HG03135 (cell line): ENCODE data around the gene KRT3.

Experiments used
- ATAC-seq: cut with Tn5 transposase; IDR thresholded peaks from one replicate; pipeline ENCODE4 v1.9.1; 2021; ENCODE audit warnings: mild to moderate bottlenecking, moderate library complexity; ENCODE audit not compliant: unreplicated experiment

The KRT3 gene

DNA sequence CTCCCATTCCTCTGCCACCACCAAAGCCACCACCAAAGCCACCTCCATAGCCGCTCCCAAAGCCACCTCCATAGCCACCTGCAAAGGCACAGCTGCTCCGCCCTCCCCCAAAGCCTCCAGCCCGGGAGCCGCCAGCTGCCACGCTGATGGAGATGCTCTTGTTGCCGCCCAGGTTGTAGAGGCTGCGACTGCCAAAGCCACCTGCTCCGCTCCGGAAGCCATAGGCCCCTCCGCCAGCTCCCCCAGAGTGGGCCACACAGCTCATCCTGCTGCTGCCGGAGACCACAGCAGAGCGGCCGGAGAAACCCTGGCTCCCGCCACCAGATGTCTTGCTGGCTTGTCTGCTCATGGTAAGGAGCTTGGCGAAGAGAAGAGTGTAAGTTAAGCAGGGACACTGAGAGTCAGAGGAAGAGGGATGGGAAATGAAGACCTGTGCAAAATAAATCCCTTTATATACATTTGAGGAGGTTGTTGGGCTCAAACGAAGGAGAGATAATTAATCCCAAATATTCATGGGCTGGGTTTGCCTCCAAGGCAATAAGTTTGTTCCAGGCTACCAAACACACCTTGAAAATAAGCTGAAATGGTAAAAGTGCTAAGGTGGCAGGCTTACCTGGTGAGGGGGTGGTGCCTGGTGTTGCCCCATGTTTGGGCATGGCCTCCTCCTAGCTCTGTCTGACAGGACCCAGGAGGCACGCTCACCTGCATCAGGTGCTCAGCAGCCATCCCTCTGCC lies at the start of gene KRT3:
Gene KRT3 (minus strand): TSS at position 424 of the 735 bp plus-strand sequence. CDS start 75 bp downstream, at position 349.
- ATAC-seq = no peak

DNA sequence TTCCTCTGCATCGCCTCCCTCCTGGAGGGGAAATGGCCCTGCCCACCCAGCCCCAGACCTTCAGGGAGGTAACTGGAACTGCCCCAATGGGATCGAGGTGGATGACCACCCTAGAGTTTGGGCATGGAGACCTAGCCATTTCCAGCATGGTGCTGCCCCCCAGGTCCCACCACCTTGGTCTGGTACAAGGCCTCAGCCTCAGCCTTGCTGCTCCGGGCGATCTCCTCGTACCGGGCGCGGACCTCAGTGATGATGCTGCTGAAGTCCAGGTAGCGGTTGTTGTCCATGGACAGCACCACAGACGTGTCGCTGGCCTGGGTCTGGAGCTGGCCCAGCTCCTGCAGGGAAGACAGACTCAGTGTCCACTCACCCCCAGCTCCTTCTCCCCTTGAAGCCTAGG lies 48.5 kb upstream of the KRT3 start:
- no peak for ATAC-seq

DNA sequence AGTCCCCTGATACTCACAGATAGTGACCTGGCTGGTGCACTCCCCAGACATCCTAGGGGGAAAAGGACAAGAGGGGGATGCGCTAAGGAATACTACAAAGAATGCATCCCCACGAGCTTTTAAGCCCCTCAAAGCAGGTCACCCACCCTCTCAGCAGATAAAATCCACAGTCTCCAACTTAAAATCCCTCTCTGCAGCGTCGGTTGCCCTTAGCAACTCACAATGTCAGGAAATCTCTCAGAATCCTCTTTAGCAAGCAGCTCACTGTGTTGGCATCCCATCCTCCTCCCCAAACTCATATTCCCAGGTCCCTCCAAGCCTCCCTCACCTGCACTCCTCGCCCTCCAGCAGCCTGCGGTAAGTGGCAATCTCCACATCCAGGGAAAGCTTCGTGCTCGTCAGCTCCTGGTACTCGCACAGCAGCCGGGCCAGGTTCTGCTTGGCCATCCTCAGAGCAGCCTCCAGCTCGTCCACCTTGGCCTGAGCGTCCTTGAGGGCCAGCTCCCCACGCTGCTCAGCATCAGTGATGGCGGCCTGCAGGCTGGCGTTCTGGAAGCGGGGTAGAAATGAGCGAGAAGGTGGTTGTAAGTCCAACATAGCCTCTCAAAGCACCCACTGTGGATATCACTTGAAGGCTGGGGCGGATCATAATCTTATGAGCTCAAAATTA lies 43.7 kb upstream of the KRT3 start:
- ATAC-seq = no peak

DNA sequence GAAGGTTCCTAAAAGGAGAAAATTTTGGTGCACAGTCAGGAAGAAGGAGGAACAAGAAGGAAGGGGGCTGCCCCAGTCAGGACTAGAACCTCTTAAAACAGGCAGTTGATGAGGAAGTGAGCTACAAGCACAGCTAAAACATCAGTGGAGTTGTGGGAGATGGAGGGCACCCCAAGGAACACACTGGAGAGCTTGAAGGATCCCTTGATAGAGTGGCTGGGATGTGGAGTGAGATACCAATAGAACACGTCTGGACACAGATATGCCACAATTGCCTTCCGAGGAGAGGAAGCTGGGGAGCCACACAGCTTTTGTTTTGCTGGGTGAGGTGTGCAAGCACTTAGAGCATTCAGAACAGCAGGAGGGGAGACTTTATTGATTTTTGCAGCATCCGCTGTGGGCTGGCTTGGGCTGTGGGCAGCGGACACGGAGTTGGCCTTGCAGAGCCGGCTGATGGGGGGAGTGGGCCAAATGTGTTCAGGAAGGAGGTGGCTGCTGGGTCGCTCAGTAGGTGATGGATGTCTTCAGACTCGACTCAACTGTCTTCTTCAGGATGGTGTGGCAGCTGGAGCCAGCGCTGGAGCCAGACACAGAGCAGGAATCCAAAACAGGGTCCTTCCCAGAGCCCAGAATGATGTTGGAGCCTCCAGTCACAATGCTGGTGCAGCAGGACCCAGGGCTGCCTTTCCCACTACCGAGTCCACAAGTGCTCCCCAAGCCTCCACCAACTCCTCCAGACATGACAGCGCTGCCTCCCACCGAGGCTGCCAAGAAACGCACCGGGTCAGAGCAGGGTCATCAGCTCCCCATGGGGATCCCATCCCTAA lies 42.9 kb upstream of the KRT3 start:
- no peak for ATAC-seq

DNA sequence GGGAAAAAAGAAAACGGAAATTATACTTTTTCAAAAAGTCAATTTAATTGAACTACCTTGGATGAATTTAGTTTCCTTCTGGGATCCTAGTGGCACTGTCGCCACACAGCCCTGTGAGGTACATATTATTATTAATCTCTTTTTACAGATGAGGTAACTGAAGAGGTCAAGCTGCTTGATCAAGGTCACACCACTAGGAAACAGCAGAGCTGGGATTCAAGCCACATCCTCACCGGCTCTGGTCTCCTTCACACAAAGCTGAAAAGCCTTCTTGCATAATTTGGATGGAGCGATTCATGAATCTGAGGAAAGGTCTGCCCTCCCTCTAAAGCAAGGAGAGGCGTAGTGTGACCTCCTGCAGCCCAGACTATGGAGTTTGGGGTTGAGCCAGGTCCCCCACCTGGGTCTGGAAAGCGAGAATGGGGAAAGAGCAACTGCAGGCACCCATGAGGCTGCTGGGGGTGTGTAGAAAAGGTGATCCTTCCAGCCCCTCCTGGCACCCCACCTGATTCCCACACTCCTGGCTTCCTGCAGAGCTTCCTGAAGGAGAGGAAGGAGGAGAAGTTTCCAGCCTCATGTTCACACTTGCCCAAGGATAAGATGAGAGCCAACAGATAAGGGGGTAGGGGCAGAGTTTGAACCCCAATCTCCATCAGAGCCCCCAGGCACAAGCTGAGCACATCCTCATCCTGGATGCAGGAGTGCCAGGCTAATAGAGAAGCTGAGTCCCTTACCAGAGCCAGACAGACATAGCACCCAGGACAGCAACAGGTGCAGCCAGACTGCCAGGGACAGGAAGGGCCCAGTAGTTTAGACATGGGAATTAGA lies 42.1 kb upstream of the KRT3 start:
- no peak for ATAC-seq

DNA sequence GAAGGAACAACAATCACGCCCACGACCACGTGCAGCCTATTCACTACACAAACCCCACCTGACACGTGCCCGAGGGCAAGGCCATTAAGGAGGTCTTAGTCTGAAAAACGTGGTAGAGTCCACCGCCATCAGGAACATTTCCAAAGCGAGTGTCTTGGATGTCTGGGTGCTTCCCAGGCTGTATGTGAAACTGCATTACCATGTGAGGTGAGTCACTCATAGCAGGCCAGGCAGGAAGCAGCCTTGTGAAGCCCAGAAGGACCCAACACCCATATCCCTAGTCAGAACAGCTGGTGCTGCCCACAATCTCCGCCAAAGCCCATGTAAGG lies 41.5 kb upstream of the KRT3 start:
- no peak for ATAC-seq

DNA sequence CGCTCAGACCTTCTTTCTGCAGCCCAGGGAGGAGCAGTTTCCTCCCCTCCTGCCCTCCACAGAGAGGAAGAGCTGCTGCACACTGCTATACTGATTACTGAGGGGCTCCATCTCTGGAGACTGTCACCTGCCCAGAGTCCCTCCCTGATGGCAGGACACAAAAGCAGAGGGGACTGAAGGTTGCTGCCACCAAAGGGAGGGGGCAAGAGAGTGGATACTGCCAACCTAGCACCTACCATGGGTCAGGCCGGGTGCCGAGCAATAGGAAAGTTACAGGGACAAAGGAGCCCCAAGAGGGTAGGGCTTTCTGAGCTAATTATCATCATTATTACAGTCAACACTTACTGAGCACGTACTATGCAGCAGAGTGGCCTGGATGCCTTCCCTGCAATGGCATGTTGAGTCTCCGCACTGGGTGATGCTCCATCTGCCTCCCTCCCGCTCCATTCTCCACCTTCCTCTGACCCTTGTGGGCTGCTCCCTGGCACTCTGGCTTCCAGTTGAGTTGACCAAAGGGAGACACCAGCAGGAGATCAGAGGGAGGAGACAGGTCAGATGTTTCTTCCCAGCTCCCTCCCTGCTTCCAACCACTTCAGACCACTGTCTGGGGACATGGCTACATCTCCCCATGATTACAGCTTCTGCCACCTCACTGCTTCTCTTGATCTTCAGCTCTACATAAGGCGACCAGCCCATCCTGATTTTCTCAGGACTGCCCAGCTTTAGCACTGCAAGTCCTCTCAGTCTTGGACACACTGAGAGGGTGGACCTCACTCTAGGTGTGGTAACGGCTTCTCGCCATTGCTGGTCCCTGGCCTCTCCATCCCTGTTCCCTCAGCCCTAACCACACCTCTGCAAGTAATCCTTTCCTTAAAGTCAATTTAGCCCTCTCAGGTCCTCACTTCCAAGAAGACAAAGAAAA lies 40.8 kb upstream of the KRT3 start:
- no peak for ATAC-seq

DNA sequence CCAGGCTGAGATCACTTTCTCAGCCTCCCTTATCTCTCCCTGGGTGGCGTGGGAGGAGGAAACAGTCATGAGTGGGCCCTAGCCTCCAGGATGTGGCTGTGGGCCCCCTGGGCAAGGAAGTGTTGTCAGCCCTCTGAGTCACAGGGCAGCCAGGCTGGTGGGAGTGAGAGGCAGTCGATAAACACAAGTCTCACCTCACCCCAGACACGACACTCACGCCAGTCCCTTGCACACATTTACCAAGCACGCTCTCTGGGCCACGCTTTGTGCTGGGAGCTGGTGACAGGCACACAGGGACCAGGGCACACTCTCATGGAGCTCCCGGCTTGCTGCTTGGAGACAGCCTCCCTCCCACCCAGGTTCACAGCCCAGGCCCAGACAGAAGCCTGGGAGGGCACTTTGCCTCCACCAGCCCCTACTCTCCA lies 40.1 kb upstream of the KRT3 start:
- no peak for ATAC-seq

DNA sequence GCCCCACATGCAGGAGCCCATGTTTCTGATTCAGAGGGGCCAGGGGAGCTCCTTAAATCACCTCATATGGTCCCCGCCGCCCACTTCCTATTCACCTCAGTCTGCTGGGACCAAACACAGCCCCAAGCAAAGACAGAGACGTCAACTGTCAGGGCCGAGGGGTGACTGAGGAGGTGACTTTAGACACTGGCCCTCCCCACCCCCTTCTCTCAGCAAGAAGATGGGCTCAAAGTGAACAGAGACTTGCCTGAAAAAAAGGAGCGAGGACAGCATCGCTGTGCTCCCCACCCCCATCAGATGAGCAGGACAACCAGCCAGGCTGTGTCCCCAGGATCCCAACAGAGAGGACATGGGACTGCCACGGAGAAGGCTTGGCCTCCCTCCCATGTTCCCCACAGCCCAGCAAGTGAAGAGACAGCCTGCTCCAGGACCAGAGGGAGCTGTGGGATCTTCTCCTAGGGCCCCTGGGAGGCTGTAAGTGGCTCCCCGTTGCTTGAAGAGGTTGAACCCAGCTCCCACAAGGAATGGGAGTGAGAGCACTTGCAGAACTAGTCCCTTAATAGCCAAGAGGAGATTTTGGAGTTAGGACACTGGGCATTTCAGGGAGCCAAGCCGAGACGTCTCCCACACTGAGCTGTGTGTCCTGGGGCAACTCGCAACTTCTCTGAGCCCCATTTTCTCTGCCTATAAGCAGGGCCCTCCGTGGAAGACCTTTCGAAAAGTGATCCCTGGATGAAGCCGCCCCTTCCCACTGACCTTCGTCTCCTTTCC lies 39.5 kb upstream of the KRT3 start:
- no peak for ATAC-seq

DNA sequence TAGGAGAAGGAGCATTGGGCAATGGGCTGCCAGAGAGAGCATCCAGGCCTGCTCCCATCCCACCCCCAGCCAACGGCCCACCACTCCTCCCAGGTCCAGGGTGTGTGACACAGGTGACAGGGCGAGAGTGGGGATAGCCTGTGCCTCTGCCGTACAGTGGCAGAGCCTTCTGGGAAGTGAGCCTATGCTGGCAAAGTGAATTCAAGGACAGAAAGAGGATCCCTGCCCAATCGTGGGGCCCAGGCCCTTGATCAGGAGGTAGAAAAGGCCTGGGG lies 38.7 kb upstream of the KRT3 start:
- no peak for ATAC-seq

DNA sequence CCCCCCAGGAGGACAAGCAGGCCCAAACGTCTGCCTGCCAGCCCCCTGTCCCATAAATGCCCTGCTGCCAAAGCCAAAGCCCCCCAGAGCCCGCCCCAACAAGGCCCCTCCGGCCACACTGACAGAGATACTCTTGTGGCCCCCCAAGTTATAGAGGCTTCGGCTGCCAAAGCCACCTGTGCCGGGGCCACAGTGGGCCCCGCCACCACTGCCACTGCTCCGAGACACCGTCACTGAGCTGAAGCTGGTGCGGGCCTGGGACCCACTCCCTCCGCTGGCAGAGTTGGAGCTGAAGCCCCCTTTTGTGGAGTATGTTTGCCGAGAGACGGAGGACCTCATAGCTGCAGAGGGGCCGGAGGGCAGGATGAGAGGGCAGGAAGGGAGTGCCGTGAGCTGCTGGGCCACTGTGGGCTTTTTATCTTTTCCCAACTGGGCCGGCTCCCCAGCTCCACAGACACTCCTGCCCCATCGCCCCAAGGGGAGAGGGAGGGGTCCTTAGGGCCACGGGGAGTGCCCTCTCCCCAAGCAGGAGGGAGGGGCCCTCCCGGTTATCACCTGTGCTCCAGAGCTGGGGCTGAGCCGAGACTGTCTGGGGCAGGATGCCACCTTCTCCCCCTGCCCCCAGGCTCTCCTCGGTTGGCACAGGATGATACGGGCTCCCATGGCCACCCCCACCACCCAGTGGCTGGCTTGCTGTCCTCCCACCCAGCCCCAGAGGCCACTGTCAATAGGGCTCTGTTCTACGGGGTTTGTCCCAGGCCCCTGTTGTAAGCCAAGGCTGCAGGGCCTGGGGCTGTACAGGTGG lies 38.2 kb upstream of the KRT3 start, which contains the start of gene KRT79:
Gene KRT79 (minus strand): TSS at position 390 of the 805 bp plus-strand sequence. CDS start 51 bp downstream, at position 339.
- no peak for ATAC-seq

DNA sequence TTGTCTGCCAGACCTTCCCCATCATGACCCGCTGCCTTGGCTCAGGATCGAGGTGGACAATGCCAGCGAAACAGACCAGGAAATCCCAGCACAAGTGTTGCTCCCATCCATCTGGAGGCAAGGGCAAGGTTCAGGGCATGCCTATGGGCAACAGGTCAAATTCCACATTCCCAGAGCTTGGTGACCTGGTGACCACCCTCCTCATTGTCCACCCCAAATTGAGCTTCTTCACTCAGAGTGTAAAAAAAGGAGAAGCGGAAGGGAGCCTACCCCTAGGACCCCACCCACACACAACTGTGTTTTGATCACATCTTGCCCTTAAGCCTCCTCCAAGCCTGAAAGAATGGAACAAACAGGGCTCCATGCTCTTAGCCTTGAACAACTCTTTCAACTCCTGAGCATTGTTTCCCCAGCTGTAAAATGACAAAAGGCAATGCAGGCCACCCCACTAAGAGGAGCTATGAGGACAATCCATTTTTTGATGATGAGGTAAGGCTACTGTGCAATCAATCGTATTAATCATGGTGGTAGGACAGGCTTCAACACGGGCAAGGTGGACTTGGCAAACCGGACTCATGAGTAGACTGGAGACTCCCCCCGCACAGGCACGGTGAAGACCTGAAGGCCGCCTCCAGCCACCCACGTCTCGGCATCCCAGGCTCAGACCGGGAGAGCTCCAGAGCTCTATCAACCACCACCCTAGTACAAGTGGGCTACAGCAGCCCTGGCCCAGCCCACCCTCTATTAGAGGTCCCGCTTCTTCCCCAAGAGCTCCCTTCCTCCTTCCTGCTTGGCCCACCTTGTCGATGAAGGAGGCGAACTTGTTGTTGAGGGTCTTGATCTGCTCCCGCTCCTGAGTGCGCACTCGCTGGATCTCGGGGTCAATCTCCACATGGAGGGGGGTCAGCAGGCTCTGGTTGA lies 37.3 kb upstream of the KRT3 start:
- no peak for ATAC-seq

DNA sequence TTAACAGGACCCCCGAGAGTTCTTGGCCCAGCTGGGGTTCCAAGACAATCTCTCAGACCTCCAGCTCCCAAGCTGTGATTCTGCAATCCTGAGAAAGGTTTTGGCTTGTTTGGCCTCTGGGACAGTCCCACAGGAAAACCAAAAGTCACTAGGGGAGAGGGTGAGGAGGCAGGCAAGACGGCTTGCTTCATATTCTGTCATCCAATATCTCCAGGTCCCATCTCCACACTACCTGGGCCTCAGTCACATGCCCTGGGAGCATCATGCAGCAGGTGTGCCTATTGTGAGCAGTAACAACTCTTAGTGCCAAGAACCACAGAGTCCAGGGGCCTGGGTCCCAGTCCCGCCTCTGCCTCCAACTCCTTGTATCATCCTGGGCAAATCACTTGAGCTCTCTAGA lies 36.5 kb upstream of the KRT3 start:
- no peak for ATAC-seq

DNA sequence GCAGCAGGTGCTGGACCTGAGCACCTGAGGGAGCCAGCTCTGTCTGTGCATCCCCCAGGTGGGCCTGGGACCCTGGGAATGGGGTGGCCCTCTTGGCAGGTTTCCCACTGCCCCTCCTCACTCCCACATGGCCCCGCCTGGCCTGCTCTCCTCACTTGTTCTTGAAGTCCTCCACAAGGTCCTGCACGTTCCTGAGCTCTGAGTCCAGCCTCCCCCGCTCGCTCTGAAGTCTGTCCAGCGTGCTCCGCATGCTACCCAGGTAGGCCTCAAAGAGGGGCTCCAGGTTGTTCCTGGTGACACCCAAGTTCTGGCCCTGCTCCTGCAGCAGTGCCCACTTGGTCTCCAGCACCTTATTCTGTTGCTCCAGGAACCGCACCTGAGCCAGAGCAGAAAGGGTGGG lies 35.3 kb upstream of the KRT3 start:
- no peak for ATAC-seq

DNA sequence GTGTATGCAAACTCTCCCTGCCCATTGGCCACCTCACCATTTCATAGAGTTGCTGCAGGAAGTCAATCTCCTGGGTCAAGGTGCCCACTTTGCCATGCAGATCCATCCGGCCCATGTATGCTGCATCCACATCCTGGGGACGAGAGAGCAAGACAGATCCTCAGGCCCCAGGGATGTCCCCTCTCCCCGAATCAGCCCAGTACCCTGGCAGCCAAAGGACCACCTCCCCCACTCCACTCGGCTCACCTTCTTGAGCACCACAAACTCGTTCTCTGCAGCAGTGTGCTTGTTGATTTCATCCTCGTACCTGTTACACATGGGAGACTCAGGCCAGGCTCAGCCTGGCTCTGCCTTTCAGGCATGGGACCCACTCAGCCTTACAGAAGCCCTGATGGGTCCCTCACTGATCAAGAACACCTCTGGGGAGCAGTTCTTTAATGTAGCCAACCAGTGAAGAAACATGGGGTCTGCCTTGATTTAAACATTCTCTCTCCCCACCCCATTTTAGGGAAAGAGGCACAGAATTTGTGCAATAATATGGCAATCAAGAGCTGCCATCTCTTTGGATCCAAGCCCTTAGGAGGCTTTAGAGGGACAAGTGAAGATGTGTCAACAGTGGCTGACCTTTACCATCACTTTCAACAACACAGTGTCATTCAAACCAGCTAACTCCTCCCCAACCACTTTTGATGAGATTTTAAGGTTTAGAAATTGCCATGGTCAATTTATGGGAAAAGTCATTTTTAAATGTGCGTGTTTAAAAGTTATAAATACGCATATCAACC lies 34.3 kb upstream of the KRT3 start:
- ATAC-seq = no peak

DNA sequence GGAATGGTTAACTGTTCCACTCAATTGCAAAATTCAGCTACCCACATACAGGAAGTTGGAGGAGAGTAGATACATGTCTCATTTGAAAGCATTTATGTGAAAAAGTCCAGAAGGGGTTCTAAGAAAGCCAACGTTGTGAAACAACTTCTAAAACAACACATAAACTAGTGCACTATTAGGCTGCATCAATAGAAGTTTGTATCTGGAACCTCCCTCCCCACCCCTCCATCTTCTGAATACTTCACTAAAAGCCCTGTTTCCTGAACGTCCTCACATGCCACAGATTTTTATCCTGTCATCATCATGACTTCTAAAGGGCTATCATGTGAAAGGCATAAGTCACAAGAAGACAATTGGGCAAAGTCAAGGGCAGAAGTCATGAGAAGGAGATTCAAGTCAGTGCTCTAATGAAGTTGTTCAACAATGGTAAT lies 32.7 kb upstream of the KRT3 start:
- no peak for ATAC-seq

DNA sequence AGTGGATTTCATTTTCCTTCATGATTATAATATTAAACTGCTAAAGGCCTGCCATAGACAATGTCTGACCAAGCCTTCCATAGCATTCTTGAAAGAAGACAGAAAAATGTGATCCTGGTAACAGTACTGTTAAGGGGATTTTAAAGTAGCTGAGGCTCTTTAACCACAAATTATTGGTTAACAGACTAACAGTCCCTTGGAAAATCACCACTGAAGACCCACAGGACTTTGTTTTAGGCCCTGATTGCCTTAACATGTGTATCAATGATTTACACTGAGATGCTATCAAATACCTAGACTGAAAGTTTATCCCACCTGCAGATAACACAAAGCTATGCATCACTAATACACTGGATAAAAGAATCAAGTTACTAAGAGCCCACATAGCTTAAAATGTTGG lies 32.2 kb upstream of the KRT3 start:
- ATAC-seq = no peak
